HepG2 (cell line): ENCODE measurements around the gene PLEKHM2.

Experiments used
- ESRRA ChIP-seq: sonication (generic); formaldehyde crosslinking; IDR thresholded peaks from 2 replicates; pipeline ENCODE4 v1.5.1; 2020; ENCODE audit warnings: mild to moderate bottlenecking, low read depth, missing genetic modification reagents
- JUNB ChIP-seq: sonication (generic); formaldehyde crosslinking; IDR thresholded peaks from 2 replicates; pipeline ENCODE4 v1.8.0; 2022; ENCODE audit warnings: missing genetic modification reagents, mild to moderate bottlenecking, borderline replicate concordance
- TF ChIP-seq, protein P1 (sequence below): sonication (generic); formaldehyde crosslinking; IDR thresholded peaks from 2 replicates; pipeline ENCODE4 v1.5.1; 2020; ENCODE audit warnings: mild to moderate bottlenecking, missing genetic modification reagents

DNA sequence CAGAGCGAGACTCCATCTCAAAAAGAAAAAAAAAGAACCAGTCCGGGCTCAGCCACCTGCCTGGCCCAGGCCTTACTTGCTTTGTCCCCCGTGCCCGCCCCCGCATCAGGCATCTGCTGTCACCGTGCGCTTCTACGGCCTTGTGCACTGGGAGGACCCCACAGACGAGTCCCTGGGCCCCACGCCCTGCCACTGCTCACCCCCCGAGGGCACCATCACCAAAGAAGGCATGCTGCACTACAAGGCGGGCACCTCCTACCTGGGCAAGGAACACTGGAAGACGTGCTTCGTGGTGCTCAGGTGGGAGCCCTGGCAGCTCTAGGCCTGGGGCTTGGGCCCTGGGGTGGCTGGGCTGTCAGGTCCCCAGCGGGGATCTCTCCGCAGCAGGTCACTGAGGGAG lies 46.3 kb downstream of the PLEKHM2 start:
- TF ChIP-seq JUNB (CRISPR knock-in tag) (no peak), ESRRA (CRISPR knock-in tag) (no peak)
- TF ChIP-seq, protein P1, sequence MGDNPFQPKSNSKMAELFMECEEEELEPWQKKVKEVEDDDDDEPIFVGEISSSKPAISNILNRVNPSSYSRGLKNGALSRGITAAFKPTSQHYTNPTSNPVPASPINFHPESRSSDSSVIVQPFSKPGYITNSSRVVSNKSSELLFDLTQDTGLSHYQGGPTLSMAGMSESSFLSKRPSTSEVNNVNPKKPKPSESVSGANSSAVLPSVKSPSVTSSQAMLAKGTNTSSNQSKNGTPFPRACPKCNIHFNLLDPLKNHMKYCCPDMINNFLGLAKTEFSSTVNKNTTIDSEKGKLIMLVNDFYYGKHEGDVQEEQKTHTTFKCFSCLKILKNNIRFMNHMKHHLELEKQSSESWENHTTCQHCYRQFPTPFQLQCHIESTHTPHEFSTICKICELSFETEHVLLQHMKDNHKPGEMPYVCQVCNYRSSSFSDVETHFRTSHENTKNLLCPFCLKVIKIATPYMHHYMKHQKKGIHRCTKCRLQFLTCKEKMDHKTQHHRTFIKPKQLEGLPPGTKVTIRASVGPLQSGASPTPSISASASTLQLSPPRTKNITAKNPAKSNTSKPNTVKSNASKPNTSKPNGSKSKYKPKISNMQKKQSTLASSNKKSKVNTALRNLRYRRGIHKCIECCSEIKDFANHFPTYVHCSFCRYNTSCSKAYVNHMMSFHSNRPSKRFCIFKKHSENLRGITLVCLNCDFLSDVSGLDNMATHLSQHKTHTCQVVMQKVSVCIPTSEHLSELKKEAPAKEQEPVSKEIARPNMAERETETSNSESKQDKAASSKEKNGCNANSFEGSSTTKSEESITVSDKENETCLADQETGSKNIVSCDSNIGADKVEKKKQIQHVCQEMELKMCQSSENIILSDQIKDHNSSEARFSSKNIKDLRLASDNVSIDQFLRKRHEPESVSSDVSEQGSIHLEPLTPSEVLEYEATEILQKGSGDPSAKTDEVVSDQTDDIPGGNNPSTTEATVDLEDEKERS (CRISPR knock-in tag), result no peak
